Measurements from ENCODE around the gene SACM1L.

Gene SACM1L

GRCh38 chr3:45688882-45689786 lies at the start of gene SACM1L:
SACM1L (plus strand) TSS chr3:45689396; CDS start chr3:45689466, 70 bp downstream.
- DNase-seq: peak; percentile 97

- DNase-seq: no peak
Measured at GRCh38 chr3:45640091-45640507, 49.1 kb upstream of the SACM1L start.

- DNase-seq: no peak
Measured at GRCh38 chr3:45640724-45641361, 48.4 kb upstream of the SACM1L start.

- no peak for DNase-seq
Measured at GRCh38 chr3:45641756-45642155, 47.4 kb upstream of the SACM1L start.

GRCh38 chr3:45642731-45643152 lies 46.5 kb upstream of the SACM1L start:
- no peak for DNase-seq

GRCh38 chr3:45644063-45644790 lies 45.0 kb upstream of the SACM1L start:
- no peak for DNase-seq

GRCh38 chr3:45644791-45645201 lies 44.4 kb upstream of the SACM1L start:
- no peak for DNase-seq

- peak; percentile 40 for DNase-seq
Measured at GRCh38 chr3:45646051-45646585, 43.1 kb upstream of the SACM1L start.

GRCh38 chr3:45647148-45647619 lies 42.0 kb upstream of the SACM1L start:
- no peak for DNase-seq

- no peak for DNase-seq
Measured at GRCh38 chr3:45653205-45653604, 36.0 kb upstream of the SACM1L start.

GRCh38 chr3:45654397-45654944 lies 34.7 kb upstream of the SACM1L start:
- DNase-seq: peak; percentile 34

- DNase-seq: no peak
Measured at GRCh38 chr3:45655906-45656305, 33.3 kb upstream of the SACM1L start.

GRCh38 chr3:45656575-45657363 lies 32.4 kb upstream of the SACM1L start:
- DNase-seq: peak; percentile 86

- no peak for DNase-seq
Measured at GRCh38 chr3:45657853-45658252, 31.3 kb upstream of the SACM1L start.

GRCh38 chr3:45659661-45660566 lies 29.3 kb upstream of the SACM1L start:
- DNase-seq: peak; percentile 39

- no peak for DNase-seq
Measured at GRCh38 chr3:45660567-45660901, 28.7 kb upstream of the SACM1L start.

GRCh38 chr3:45664578-45664977 lies 24.6 kb upstream of the SACM1L start:
- peak; percentile 79 for DNase-seq

- DNase-seq: peak; percentile 75
Measured at GRCh38 chr3:45665101-45665572, 24.1 kb upstream of the SACM1L start.

GRCh38 chr3:45666757-45667431 lies 22.3 kb upstream of the SACM1L start:
- no peak for DNase-seq

GRCh38 chr3:45667569-45667934 lies 21.6 kb upstream of the SACM1L start:
- DNase-seq: no peak

All from CD4-positive, alpha-beta T cell treated with Interleukin-15 for 1 hour (primary cell).